Mucosa of rectum (tissue), 2 donors: ENCODE results near the gene MOB3A.

Source experiments
- H3K27ac ChIP-seq, 2 donors: one replicate each; pipeline ENCODE4 v1.7.0; 2013; ENCODE audit warnings: inconsistent platforms in 2 of 2, low read depth in 2 of 2, low read length in 2 of 2
- H3K27me3 ChIP-seq, 2 donors: one replicate each; pipeline ENCODE4 v1.7.0; 2013; ENCODE audit warnings: low read length in 2 of 2; ENCODE audit not compliant: control insufficient read depth in 2 of 2, insufficient read depth in 2 of 2
- H3K36me3 ChIP-seq, 2 donors: one replicate each; pipeline ENCODE4 v1.7.0; 2013; ENCODE audit warnings: low read length in 2 of 2; ENCODE audit not compliant: control insufficient read depth in 2 of 2, insufficient read depth in 2 of 2
- H3K4me1 ChIP-seq, 2 donors: one replicate each; pipeline ENCODE4 v1.7.0; 2013; ENCODE audit warnings: low read length in 2 of 2, mild to moderate bottlenecking in 1 of 2; ENCODE audit not compliant: control insufficient read depth in 2 of 2, insufficient read depth in 2 of 2
- H3K4me3 ChIP-seq, 2 donors: one replicate each; pipeline ENCODE4 v1.7.0; 2013; ENCODE audit warnings: low read length in 2 of 2
- H3K9ac ChIP-seq, 2 donors: one replicate each; pipeline ENCODE4 v1.7.0; 2013; ENCODE audit warnings: low read length in 2 of 2, low read depth in 1 of 2, mild to moderate bottlenecking in 1 of 2
- H3K9me3 ChIP-seq, 2 donors: one replicate each; pipeline ENCODE4 v1.7.0; 2013; ENCODE audit warnings: low read length in 2 of 2; ENCODE audit not compliant: control insufficient read depth in 2 of 2
- donor health status: healthy.
- donor health status: Normal muscosa, but diverticular disease.

Gene MOB3A

GRCh38 chr19:2096034-2096479 lies at the start of gene MOB3A:
MOB3A (minus strand) TSS chr19:2096326; CDS start chr19:2078560, 17,766 bp downstream.
- Histone ChIP-seq H3K4me1 (peaks cover 19 to 23% of the 10 kb centered on the region in 2 donors), H3K4me3 (peak within 1 kb of the TSS; percentile 77 to 85), H3K27me3 (no peaks in the 10 kb centered on the region), H3K9me3 (no peaks in the 10 kb centered on the region), H3K36me3 (peaks cover 8 to 13% of the 10 kb centered on the region in 2 donors), H3K27ac (peak within 1 kb of the TSS; percentile 97 to 99), H3K9ac (peak within 1 kb of the TSS; percentile 60 to 90)

- Histone ChIP-seq H3K9me3 (no peaks in the 10 kb centered on the region), H3K36me3 (peaks cover 3 to 4% of the 10 kb centered on the region in 2 donors), H3K4me1 (peaks cover 12 to 14% of the 10 kb centered on the region in 2 donors), H3K4me3 (no peak overlapping the region), H3K27me3 (no peaks in the 10 kb centered on the region), H3K9ac (no peak overlapping the region), H3K27ac (no peak overlapping the region)
Measured at GRCh38 chr19:2145831-2146241, 49.7 kb upstream of the MOB3A start.

GRCh38 chr19:2144190-2144589 lies 48.1 kb upstream of the MOB3A start:
- peaks cover 4 to 12% of the 10 kb centered on the region in 2 donors for H3K36me3 ChIP-seq
- no peak overlapping the region for H3K27ac ChIP-seq
- peaks cover 0 to 4% of the 10 kb centered on the region in 2 donors for H3K4me1 ChIP-seq
- H3K27me3 ChIP-seq = no peaks in the 10 kb centered on the region
- H3K4me3 ChIP-seq = no peak overlapping the region
- H3K9ac ChIP-seq = no peak overlapping the region
- H3K9me3 ChIP-seq = no peaks in the 10 kb centered on the region

- Histone ChIP-seq H3K36me3 (peaks cover 16 to 26% of the 10 kb centered on the region in 2 donors), H3K4me1 (peaks cover 0 to 4% of the 10 kb centered on the region in 2 donors), H3K27me3 (no peaks in the 10 kb centered on the region), H3K27ac (no peak overlapping the region), H3K9me3 (no peaks in the 10 kb centered on the region), H3K4me3 (no peak overlapping the region), H3K9ac (no peak overlapping the region)
Measured at GRCh38 chr19:2142173-2142829, 46.2 kb upstream of the MOB3A start.

- Histone ChIP-seq H3K4me3 (no peak overlapping the region), H3K4me1 (no peaks in the 10 kb centered on the region), H3K27ac (no peak overlapping the region), H3K9ac (no peak overlapping the region), H3K27me3 (no peaks in the 10 kb centered on the region), H3K36me3 (peaks cover 19 to 36% of the 10 kb centered on the region in 2 donors), H3K9me3 (no peaks in the 10 kb centered on the region)
Measured at GRCh38 chr19:2140138-2140569, 44.0 kb upstream of the MOB3A start.

GRCh38 chr19:2139385-2140137 lies 43.4 kb upstream of the MOB3A start:
- no peaks in the 10 kb centered on the region for H3K9me3 ChIP-seq
- H3K4me1 ChIP-seq = no peaks in the 10 kb centered on the region
- H3K36me3 ChIP-seq = peaks cover 19 to 36% of the 10 kb centered on the region in 2 donors
- no peak overlapping the region for H3K9ac ChIP-seq
- no peak overlapping the region for H3K4me3 ChIP-seq
- no peaks in the 10 kb centered on the region for H3K27me3 ChIP-seq
- H3K27ac ChIP-seq = no peak overlapping the region

GRCh38 chr19:2138061-2138728 lies 42.1 kb upstream of the MOB3A start:
- no peak overlapping the region for H3K27ac ChIP-seq
- no peak overlapping the region for H3K9ac ChIP-seq
- no peaks in the 10 kb centered on the region for H3K9me3 ChIP-seq
- H3K36me3 ChIP-seq = peaks cover 19 to 37% of the 10 kb centered on the region in 2 donors
- no peaks in the 10 kb centered on the region for H3K27me3 ChIP-seq
- no peak overlapping the region for H3K4me3 ChIP-seq
- no peaks in the 10 kb centered on the region for H3K4me1 ChIP-seq

- no peaks in the 10 kb centered on the region for H3K27me3 ChIP-seq
- H3K4me3 ChIP-seq = no peak overlapping the region
- no peak overlapping the region for H3K27ac ChIP-seq
- H3K4me1 ChIP-seq = no peaks in the 10 kb centered on the region
- H3K36me3 ChIP-seq = peaks cover 30 to 50% of the 10 kb centered on the region in 2 donors
- H3K9me3 ChIP-seq = no peaks in the 10 kb centered on the region
- H3K9ac ChIP-seq = no peak overlapping the region
Measured at GRCh38 chr19:2136796-2137195, 40.7 kb upstream of the MOB3A start.

- Histone ChIP-seq H3K27me3 (no peaks in the 10 kb centered on the region), H3K9me3 (no peaks in the 10 kb centered on the region), H3K36me3 (peaks cover 35 to 54% of the 10 kb centered on the region in 2 donors), H3K4me1 (no peaks in the 10 kb centered on the region), H3K9ac (no peak overlapping the region), H3K27ac (no peak overlapping the region), H3K4me3 (no peak overlapping the region)
Measured at GRCh38 chr19:2135474-2136402, 39.6 kb upstream of the MOB3A start.
